NCI-H1105 (cell line): ENCODE results near the gene SLC6A11.

Experiments used
- DNase-seq: peaks from one replicate; lab custom pipeline; 2025; lab: John Stamatoyannopoulos, UW

SLC6A11 gene

GRCh38 chr3:10790713-10791112 lies 25.3 kb upstream of the SLC6A11 start:
- DNase-seq = no peak

DNA sequence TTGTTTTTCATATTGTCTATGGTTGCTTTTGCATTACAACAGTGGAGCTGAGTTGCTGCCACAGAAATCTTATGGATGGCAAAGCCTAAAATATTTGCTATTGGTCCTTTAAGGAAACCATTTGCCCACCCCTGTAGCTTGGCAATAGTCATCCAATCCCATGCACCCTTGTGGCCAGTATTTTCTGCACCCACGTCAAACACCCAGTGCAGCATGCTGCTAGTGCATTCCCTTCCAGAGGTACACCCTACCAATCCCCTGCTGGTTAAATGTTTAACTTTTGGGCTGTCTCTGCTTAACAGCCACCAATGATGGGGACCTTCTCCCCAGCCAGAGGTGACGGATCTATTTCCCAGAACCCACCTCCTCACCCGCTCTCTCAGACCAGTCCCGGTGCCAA lies 23.8 kb upstream of the SLC6A11 start:
- no peak for DNase-seq

DNA sequence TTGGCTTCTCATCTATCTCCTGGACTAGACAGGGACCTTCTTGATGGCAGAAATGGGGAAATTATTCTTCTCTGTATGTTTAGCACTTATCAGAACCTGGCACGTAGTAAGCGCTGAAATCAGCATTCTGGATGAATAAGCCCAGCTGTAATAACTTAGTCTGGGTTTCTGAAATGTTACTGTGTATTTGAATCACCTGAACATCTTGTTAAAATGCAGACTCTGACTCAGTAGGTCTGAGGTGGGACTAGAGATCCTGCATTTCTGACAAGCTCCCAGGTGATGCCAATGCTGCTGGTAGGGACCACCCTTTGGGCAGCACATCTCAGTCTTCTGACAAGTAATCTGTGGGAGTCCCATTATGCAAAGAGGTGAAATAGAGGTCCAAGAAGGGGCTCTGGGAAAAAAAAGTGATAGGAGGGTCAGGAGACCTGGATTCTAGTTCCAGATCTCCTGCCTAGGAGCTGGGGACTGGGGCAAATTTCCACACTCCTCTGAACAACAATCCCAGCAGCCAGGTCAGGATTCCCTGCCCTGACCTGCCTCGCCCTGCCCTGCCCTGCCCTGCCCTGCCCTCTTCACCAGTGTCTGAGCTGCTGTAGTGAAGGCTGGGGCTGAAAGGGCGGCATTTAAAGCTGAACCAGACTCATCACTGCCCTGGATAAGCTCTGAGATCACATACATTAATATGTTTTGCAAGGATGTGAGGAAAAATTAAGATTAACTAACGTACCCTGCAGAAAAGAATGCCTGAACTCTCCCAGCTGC lies 17.2 kb upstream of the SLC6A11 start:
- DNase-seq = no peak

DNA sequence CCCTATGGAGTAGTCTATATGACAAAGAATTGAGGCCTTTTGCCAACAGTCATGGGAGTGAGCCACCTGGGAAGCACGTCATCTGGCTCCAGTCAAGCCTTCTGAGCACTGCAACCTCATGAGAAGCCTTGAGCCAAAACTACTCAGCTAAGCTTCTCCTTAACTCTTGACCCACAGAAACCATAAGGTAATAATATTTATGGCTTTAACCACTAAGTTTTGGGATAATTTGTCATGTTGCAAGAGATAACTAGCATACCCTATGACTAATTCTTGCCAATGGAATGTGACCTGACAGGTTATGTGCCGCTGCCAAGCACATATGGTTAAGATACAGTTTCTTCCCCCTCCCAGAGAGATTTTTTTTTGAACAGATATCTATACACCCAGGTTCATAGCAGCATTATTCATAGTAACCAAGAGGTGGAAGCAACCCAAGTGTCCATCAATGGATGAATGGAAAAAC lies 11.8 kb upstream of the SLC6A11 start:
- DNase-seq = no peak

- no peak for DNase-seq
Measured at GRCh38 chr3:10806006-10806405, 10.0 kb upstream of the SLC6A11 start.

DNA sequence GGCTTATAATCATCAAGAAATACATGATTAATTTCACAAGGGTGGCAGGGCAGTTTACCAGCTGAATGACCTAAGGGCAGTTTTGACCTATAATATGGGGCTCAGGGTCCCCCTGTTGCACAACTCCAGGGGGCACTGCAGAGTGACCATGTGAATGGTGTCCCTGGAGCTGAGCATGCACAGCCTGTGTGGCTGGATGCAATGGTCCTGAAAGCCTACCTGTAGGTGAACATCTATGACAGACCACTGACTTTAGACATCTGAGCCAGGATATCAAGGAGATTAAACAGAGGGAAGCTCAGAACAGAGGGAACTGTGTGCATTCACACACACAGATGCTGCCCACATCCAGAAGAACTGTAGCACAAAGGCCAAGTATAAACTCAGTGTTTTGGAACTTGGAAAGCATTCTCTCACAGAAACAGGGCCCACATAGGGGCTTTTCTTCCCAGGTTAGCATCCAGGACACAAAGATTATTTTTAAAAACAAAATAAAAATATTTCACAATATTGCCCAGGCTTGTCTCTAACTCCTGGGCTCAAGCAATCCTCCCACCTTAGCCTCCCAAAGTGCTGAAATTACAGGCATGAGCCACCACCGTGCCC lies 7.8 kb upstream of the SLC6A11 start:
- no peak for DNase-seq

GRCh38 chr3:10808974-10809373 lies 7.1 kb upstream of the SLC6A11 start:
- DNase-seq = no peak

DNA sequence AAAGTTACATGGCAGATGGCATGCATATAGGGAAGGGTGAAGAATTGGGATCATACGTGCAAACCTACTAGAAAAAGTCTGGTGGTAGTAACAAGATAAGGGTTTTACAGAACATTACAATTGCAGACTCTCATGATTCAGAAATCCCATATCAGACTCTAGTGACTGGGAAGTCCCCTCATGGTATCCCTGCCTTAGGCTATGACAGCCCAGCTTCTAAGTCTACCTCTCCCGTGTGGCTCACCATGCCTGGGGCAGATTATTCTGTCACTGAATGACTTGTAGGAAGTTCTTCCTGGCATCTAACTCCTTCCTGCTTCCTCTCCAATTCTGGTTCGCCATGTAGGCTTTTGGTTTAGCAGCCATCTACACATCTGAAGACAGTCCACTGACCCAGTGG lies 5.7 kb upstream of the SLC6A11 start:
- no peak for DNase-seq

GRCh38 chr3:10813425-10813824 lies 2.6 kb upstream of the SLC6A11 start:
- no peak for DNase-seq

- DNase-seq = no peak
Measured at GRCh38 chr3:10814623-10815022, 1.4 kb upstream of the SLC6A11 start.

DNA sequence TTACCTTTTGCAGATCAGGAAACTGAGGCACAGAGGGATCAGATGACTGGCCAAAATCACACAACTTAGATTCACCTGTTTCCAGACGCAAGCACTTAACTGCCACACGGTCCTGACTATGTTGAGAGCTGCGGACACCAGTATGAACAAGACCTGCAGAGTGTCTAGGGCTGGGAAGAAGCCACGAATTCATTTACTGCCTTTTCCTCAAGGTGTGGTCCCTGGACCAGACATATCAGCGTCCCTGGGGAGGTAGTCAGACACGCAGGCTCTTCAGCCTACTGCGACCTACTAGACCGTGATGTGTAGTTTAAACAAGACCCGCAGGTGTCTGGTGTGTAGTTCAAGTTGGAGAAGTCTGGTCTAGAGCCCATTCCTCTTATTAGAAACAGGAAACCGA lies 541 bp upstream of the SLC6A11 start:
- DNase-seq = no peak

- DNase-seq = no peak
Measured at GRCh38 chr3:10816863-10817253, 830 bp downstream of the SLC6A11 start.

- DNase-seq = no peak
Measured at GRCh38 chr3:10817506-10817905, 1.5 kb downstream of the SLC6A11 start.

- DNase-seq = no peak
Measured at GRCh38 chr3:10822055-10822454, 6.0 kb downstream of the SLC6A11 start.

GRCh38 chr3:10822708-10823515 lies 6.9 kb downstream of the SLC6A11 start:
- no peak for DNase-seq

DNA sequence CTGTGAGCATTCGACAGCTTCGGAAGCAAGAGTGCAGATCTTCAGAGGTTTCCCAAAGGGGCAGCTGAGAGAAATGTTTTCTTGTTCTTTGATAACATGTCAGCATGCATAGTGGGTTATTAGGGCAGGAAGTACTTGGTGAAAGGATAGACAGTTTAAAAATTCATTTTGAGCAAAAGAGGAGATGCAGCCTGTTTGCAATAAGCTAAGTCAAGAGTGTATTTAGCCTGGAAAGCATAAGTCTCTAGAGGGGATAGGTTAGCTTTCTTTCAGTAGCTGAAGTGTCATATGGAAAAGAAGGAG lies 7.4 kb downstream of the SLC6A11 start:
- no peak for DNase-seq

DNA sequence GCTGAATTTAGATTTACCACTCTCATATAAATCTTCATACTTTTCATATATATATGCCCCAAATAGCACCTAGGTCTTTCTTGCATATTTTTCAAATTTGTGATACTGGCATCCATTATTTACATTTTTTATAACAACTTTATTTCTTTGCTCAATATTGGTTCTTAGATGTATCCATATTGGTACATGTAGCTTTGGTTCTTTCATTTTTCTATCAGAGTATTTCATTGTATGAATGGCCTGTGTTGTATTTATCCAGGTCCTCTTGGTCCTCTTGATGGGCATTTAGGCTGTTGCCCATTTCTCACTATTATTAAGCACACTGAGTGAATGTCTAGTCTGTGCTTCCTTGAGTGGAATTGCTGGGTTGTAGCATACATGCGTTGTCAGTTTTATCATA lies 8.4 kb downstream of the SLC6A11 start:
- no peak for DNase-seq

DNA sequence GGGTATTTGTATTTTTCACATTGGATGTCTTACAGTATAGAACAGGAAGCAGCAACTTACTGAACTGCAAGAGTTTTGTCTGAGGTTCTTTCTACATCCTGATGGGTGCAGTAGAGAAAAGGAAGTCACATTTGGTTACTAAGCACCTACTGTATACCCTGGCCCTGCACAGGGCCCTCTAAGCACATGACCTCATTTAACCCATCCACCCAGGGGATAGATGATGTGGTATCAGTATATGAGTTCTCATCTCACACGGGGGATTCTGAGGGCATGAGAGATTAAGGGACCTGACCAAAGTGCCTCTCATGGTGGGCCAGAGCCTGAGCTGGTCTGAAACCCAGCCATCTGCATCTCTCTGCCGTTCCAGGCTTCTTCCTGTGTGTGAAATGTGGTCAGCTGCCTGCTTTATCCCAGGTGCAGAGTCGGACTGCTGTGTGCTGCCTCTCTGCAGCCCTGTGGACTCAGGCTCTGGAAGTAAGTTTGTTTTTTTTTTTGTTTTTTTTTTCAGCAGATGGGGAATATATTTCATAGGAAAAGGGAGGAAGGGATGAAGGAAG lies 17.9 kb downstream of the SLC6A11 start:
- no peak for DNase-seq

- no peak for DNase-seq
Measured at GRCh38 chr3:10834951-10835350, 18.9 kb downstream of the SLC6A11 start.

DNA sequence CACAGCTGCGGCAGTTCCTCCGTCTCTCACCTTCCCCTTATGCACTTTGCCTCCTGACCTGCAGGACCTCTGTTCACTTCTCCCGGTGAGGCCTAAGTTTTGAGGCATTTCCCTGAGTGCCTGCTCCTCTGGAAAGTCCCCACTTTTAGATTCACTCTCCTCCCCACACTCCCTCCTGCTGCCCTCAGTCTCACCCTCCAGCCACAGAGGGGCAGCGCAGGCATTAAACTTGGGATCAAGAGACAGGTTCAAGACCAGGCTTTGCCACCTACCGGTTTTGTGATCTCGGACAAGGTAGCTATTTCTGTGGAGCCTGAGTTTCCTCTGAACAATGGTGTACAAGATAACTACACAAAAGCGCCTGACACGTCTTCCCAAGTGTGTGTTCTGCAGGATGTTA lies 19.4 kb downstream of the SLC6A11 start:
- no peak for DNase-seq

- no peak for DNase-seq
Measured at GRCh38 chr3:10836676-10837075, 20.6 kb downstream of the SLC6A11 start.

DNA sequence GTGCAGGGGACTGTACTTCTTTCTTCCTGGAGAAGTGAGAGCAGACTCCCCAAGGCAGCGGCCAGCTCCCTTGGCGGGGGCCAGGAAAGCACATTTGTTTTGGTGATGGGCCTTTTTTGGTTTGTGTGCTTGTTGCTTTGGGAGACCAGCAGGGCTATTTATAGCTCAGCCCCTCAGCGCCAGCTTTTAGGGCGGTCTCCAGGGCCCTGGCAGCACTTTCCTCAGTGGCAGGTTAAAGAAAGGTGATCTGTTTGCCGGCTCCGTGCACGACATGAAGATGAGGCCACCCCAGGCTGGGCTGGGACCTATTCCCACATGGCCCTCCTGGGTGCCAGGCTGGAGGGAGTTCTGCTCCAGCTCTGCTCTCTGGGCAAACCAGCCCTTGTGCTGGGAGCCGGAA lies 21.8 kb downstream of the SLC6A11 start:
- no peak for DNase-seq

DNA sequence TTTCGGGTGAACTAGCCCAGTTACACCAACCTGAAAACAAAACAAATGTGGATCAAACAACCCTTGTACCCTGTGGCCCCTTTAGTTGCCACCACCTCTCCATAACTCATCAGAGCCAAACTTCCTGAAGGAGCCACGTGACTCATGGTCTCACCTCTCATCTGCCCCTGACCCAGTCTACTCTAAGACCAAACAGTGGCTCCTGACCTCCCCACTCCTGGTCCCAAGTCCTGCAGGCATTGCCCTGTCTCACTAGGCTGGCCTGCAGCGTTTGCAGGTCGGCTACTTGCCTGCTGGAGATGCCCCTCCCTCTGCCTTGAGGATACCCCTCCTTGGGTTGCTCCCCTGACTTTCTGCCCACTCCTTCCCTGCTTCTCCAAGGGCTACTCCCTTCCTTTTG lies 23.1 kb downstream of the SLC6A11 start:
- no peak for DNase-seq
